GM12878 (cell line): ENCODE measurements around the gene SCN8A. TPM values are rescaled to one million over a fixed set of nuclear protein-coding genes. Genes with fewer than 3 reads are reported as not detected.

Source experiments
- ATAC-seq: fragments of 200-7000 bp; cut with Tn5 transposase; 3 replicates; pipeline ENCODE4 v1.9.1; 2020; ENCODE audit warnings: mild to moderate bottlenecking, moderate library complexity
- Bru-seq: library from RNA; stranded (reverse); fragments of 400-500 nt; gene quantifications from one replicate; lab custom pipeline; 2021; lab: Mats Ljungman, UMichigan
- BruChase-seq, 2 experiments: library from RNA; stranded (reverse); fragments of 400-500 nt; gene quantifications; one replicate each; lab custom pipeline; 2021; lab: Mats Ljungman, UMichigan
- BruUV-seq: library from RNA; stranded (reverse); fragments of 400-500 nt; replicated peaks from 2 replicates; lab custom pipeline; 2021; lab: Mats Ljungman, UMichigan
- CTCF ChIA-PET: fragments of 300-600 bp; sonication (Branson Sonifier 250); formaldehyde crosslinking; extraction: SDS; loops from one replicate; lab custom pipeline; 2021; ENCODE audit warnings: inconsistent platforms; lab: Yijun Ruan, JAX
- POLR2A ChIA-PET: fragments of 350-600 bp; formaldehyde crosslinking; extraction: SDS; loops from one replicate; lab custom pipeline; 2021; ENCODE audit warnings: inconsistent platforms; lab: Charles Lee
- RAD21 ChIA-PET: fragments of 300-600 bp; sonication (Branson Sonifier 250); formaldehyde crosslinking; loops from one replicate; lab custom pipeline; 2023; ENCODE audit warnings: antibody characterized with exemption; ENCODE audit not compliant: unreplicated experiment; lab: Charles Lee
- SMC1A ChIA-PET: fragments of 300-600 bp; sonication (Branson Sonifier 250); formaldehyde crosslinking; loops from one replicate; lab custom pipeline; 2023; ENCODE audit not compliant: unreplicated experiment, uncharacterized antibody; lab: Charles Lee
- DNase-seq: peaks from one replicate; pipeline ENCODE4 v3.0.0-alpha.2; 2011; ENCODE audit warnings: low read depth, low spot score
- FAIRE-seq: peaks from 3 replicates; lab custom pipeline; 2011; peaks lifted over from hg19 to GRCh38; lab: Jason Lieb, UNC
- H2AFZ ChIP-seq: 2 replicates; pipeline ENCODE4 v1.6.0; 2011; ENCODE audit warnings: low read depth, low read length, control low read depth; ENCODE audit not compliant: control insufficient read depth
- H3K27ac ChIP-seq: 2 replicates; pipeline ENCODE4 v1.5.1; 2011; ENCODE audit warnings: control low read depth; ENCODE audit not compliant: control insufficient read depth, insufficient read depth
- H3K27me3 ChIP-seq, 2 experiments: replicated peaks in 1 of 2; 2 replicates each; pipeline versions ENCODE4 v1.6.0 to v1.6.1; 2011; ENCODE audit warnings: low read length in 1 of 2; ENCODE audit not compliant: control insufficient read depth in 2 of 2, insufficient read depth in 2 of 2
- H3K36me3 ChIP-seq, 2 experiments: 2 replicates each; pipeline ENCODE4 v1.5.1; 2011; ENCODE audit warnings: low read length in 1 of 2; ENCODE audit not compliant: control insufficient read depth in 2 of 2, insufficient read depth in 2 of 2
- H3K4me1 ChIP-seq: 2 replicates; pipeline ENCODE4 v1.6.1; 2011; ENCODE audit warnings: mild to moderate bottlenecking, low read length, moderate library complexity, mixed read lengths; ENCODE audit not compliant: control insufficient read depth, insufficient read depth
- H3K4me2 ChIP-seq: 2 replicates; pipeline ENCODE4 v1.6.0; 2011; ENCODE audit warnings: control low read depth; ENCODE audit not compliant: control insufficient read depth, insufficient read depth
- H3K4me3 ChIP-seq: fragments of 200-600 bp; sonication (generic); 2 replicates; pipeline ENCODE4 v1.5.1; 2016
- H3K79me2 ChIP-seq: 2 replicates; pipeline ENCODE4 v1.6.0; 2011; ENCODE audit warnings: low read length; ENCODE audit not compliant: control insufficient read depth, insufficient read depth
- H3K9ac ChIP-seq: 2 replicates; pipeline ENCODE4 v1.8.0; 2011; ENCODE audit warnings: low read length, control low read depth, mixed read lengths; ENCODE audit not compliant: control insufficient read depth, insufficient read depth
- H3K9me3 ChIP-seq: replicated peaks from 3 replicates; pipeline ENCODE4 v1.5.1; 2011; ENCODE audit warnings: mild to moderate bottlenecking, low read length; ENCODE audit not compliant: control insufficient read depth, insufficient read depth
- H4K20me1 ChIP-seq: 2 replicates; pipeline ENCODE4 v1.6.0; 2011; ENCODE audit not compliant: control insufficient read depth, insufficient read depth
- E4F1 ChIP-seq: fragments of 450-650 bp; IDR thresholded peaks from 2 replicates; pipeline ENCODE4 v1.6.1; 2018; ENCODE audit warnings: borderline replicate concordance, mild to moderate bottlenecking; ENCODE audit not compliant: partially characterized antibody
- ELK1 ChIP-seq: IDR thresholded peaks from 2 replicates; pipeline ENCODE4 v1.6.1; 2012; ENCODE audit warnings: low read depth, low read length, improper control_type of control experiment
- POLR2A ChIP-seq: IDR thresholded peaks from 2 replicates; pipeline ENCODE4 v1.6.1; 2011; ENCODE audit warnings: low read depth, mild to moderate bottlenecking, low read length
- YY1 ChIP-seq: IDR thresholded peaks from 2 replicates; pipeline ENCODE4 v1.6.1; 2011; ENCODE audit warnings: low read depth, mild to moderate bottlenecking, low read length
- WGBS: methylation state at CpG from one replicate; pipeline ENCODE4 v1.1.6; 2016; ENCODE audit warnings: low lambda C conversion rate; ENCODE audit not compliant: insufficient replicate concordance, insufficient coverage; ENCODE audit errors: missing lambda C conversion rate; 5-methylcytosine and 5-hydroxymethylcytosine counted together
- in situ Hi-C: fragments of 300-500 bp; cut with MboI; formaldehyde crosslinking; loops from 9 replicates; pipeline ENCODE4 v1.14.3; 2018; ENCODE audit warnings: mixed read lengths
- intact Hi-C: fragments of 100-400 bp; cut with micrococcal nuclease; formaldehyde crosslinking; loops from one replicate; pipeline ENCODE4 v1.14.2; 2022; ENCODE audit not compliant: unreplicated experiment
- long read RNA-seq, 2 experiments: library from polyadenylated mRNA; unstranded; transcript quantifications; one replicate each; pipeline ENCODE4 v2.0.0, GENCODE V29; 2019 to 2020
- polyA minus RNA-seq, 3 experiments: library from RNA; depleted of rRNA, polyadenylated mRNA; stranded (reverse); fragments of >200 nt; gene quantifications; 2 replicates each; pipeline ENCODE4 v1.2.3, GENCODE V29; 2011
- polyA plus RNA-seq, 11 experiments: library from polyadenylated mRNA; depleted of rRNA in 4 of 11; unstranded in 6 of 11; stranded (reverse) in 5 of 11; fragments of >200 nt; fragmentation: Nextera tagmentation in 4 of 11; fragmentation: Illumina TruSeq in 1 of 11; extraction: Ambion mirVana in 4 of 11; extraction: Trizol in 1 of 11; gene quantifications; 1 replicate in 1 of 11; 2 replicates in 10 of 11; pipeline versions ENCODE4 v1.2.1 to v1.2.3, GENCODE V29; 2011 to 2016; ENCODE audit warnings: inconsistent platforms in 2 of 11, missing spikeins in 2 of 11, low read depth in 1 of 11
- total RNA-seq, 4 experiments: library from RNA; depleted of rRNA in 3 of 4; stranded (reverse); fragments of >200 nt in 3 of 4; fragmentation: Illumina TruSeq in 1 of 4; extraction: Trizol in 1 of 4; gene quantifications; 2 replicates each; pipeline versions ENCODE4 v1.2.1 to v1.2.3, GENCODE V29; 2013 to 2021
- TF ChIP-seq, protein P1 (sequence below): fragments of 450-650 bp; conservative IDR thresholded peaks from 2 replicates; pipeline ENCODE4 v1.6.1; 2017; ENCODE audit warnings: mild to moderate bottlenecking, moderate library complexity

SCN8A gene
- 0.29 TPM in 1 of 2 replicates, not detected in the other for total RNA-seq (2013; cell fraction: nucleolus; rRNA removed)
- total RNA-seq (2014; rRNA removed) (0.11 and 0.23 TPM in 2 replicates), total RNA-seq (2014; rRNA removed; fragmentation: Illumina TruSeq; extraction: Trizol) (0.05 and 0.13 TPM in 2 replicates), total RNA-seq (2021) (0.08 and 0.11 TPM in 2 replicates), polyA plus RNA-seq (2011; rRNA removed) (0.03 TPM in 1 of 2 replicates, not detected in the other), polyA plus RNA-seq (2014; fragmentation: Illumina TruSeq; extraction: Trizol) (0.10 TPM in 1 of 2 replicates, not detected in the other), polyA plus RNA-seq (2014; fragmentation: Nextera tagmentation; extraction: Ambion mirVana) (under 1 TPM; 0.02 to 0.05 TPM), polyA plus RNA-seq (2014; rRNA removed) (0.04 and 0.11 TPM in 2 replicates), polyA plus RNA-seq (2016; fragmentation: Nextera tagmentation; extraction: Ambion mirVana) (not detected), polyA minus RNA-seq (2011; rRNA and poly(A)+ RNA removed) (0.10 TPM in 1 of 2 replicates, not detected in the other), Bru-seq, nascent RNA (percentile 6 among the genes with signal in this experiment), BruChase-seq, experiment 1, labeled RNA remaining after a 6-hour chase (percentile 4 among the genes with signal in this experiment), BruChase-seq, experiment 2, labeled RNA remaining after a 2-hour chase (percentile 7 among the genes with signal in this experiment)
- not detected for polyA plus RNA-seq (2011; ENCODE audit: low read depth)
- under 0.01 TPM in 1 of 2 replicates, not detected in the other for polyA plus RNA-seq (2011; cell fraction: cytosol; rRNA removed)
- 0.01 and 0.04 TPM in 2 replicates for polyA plus RNA-seq (2011; cell fraction: nucleus; rRNA removed)
- polyA plus RNA-seq (2012), result 0.01 and 0.03 TPM in 2 replicates
- not detected in 2 replicates for polyA minus RNA-seq (2011; cell fraction: cytosol; rRNA and poly(A)+ RNA removed)
- not detected in 2 replicates for polyA minus RNA-seq (2011; cell fraction: nucleus; rRNA and poly(A)+ RNA removed)
- long read RNA-seq, experiment 1, result 0 reads
- long read RNA-seq, experiment 2, partial matches to known transcripts, result 0 of 2 reads
- long read RNA-seq, experiment 2, other reads (novel, unspliced or antisense), result 2 of 2 reads

DNA sequence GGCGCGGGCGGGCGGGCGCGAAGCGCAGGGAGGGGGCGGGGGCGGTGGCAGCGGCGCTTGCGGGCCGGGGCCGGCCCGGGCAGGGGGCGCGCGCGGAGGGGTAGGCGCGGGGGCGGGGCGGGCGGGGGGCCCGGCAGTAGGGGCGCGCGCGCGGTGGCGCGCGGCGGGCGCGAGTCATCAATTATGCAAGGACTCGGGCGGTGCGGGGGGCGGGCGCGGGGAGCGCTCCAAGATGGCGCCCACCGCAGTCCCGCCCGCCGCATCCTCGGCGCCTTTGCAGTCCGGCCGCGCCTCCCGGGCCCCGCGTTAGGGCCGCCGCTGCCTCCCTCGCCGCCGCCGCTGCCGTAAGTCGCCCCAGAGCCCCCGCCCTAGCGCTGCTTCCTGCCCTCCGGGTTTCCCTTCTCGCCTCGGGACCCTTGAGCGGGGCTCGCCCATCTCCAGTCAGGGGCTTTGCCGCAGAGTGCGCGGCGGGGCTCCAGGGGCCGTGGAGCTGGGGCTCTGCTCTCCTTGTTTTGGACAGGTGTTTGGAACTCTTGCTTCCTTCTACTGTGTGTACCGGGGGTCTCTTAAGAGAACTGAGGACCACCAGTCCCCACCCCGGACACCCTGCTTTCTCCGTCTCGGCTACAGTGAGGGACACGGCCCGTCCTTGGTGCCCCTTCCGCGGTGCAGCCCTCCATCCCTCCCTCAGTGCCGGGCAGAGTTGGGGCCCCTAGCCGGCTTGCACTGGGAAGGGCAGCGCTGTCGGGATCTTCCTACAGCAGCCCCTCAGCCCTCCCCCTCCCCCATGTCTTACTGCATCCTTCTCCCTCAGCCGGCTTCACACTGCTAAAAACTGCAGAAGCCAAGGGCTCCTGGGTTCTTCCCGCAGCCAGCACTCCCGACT, at the start of gene SCN8A:
SCN8A (plus strand) TSS at position 218 of the 886 bp plus-strand sequence. CDS start 71,585 bp downstream, outside the sequence.
- H3K4me1 ChIP-seq, result peaks cover 6% of the 10 kb centered on the region
- H3K9me3 ChIP-seq, result no peaks in the 10 kb centered on the region
- no peak for DNase-seq
- H4K20me1 ChIP-seq, result no peaks in the 10 kb centered on the region
- intact Hi-C loops (loop anchor here (5.0 kb wide), 1 partner anchor 169 kb away; the partner anchor contains the start of gene SLC4A8), in situ Hi-C loops (no loop called here)
- no peak within 1 kb of the TSS for H3K27ac ChIP-seq
- ATAC-seq, result no peak
- ChIA-PET SMC1A (interaction anchor here (1.5 kb wide), 1 partner anchor 11 kb away, joined by 3 read pairs; no protein-coding TSS in a partner anchor), POLR2A (no interaction called here), CTCF (interaction anchor here (1.2 kb wide), 1 partner anchor 170 kb away, joined by 3 read pairs; no protein-coding TSS in a partner anchor), RAD21 (no interaction called here)
- no peak for FAIRE-seq
- H3K4me2 ChIP-seq, result peak within 1 kb of the TSS; percentile 94
- no TSS peak for BruUV-seq
- H3K9ac ChIP-seq, result no peak within 1 kb of the TSS
- H3K4me3 ChIP-seq, result peak within 1 kb of the TSS; percentile 60; the same call in 1 of the 2 replicates
- TF ChIP-seq E4F1 (no peak), YY1 (peak; percentile 83), ELK1 (no peak), POLR2A (no peak)
- TF ChIP-seq, protein P1, sequence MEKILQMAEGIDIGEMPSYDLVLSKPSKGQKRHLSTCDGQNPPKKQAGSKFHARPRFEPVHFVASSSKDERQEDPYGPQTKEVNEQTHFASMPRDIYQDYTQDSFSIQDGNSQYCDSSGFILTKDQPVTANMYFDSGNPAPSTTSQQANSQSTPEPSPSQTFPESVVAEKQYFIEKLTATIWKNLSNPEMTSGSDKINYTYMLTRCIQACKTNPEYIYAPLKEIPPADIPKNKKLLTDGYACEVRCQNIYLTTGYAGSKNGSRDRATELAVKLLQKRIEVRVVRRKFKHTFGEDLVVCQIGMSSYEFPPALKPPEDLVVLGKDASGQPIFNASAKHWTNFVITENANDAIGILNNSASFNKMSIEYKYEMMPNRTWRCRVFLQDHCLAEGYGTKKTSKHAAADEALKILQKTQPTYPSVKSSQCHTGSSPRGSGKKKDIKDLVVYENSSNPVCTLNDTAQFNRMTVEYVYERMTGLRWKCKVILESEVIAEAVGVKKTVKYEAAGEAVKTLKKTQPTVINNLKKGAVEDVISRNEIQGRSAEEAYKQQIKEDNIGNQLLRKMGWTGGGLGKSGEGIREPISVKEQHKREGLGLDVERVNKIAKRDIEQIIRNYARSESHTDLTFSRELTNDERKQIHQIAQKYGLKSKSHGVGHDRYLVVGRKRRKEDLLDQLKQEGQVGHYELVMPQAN, result no peak
- H3K79me2 ChIP-seq, result no peaks in the 10 kb centered on the region
- H3K27me3 ChIP-seq, result peaks cover 4 to 14% of the 10 kb centered on the region in 2 experiments
- peak within 1 kb of the TSS; percentile 81 for H2AFZ ChIP-seq
- H3K36me3 ChIP-seq, result no peaks in the 10 kb centered on the region
- WGBS, result 5% methylated on average over 28 of the region's 91 CpGs
